Heart left ventricle (tissue), 13 donors: ENCODE results near the gene TMEM130.

Source experiments
- CTCF ChIP-seq, 12 donors: fragments of 200-600 bp; sonication (generic) in 4 of 12; IDR thresholded peaks; one replicate each; pipeline versions ENCODE4 v1.5.0 to v1.8.0; 2018 to 2022; ENCODE audit warnings: antibody characterized with exemption in 12 of 12, mild to moderate bottlenecking in 5 of 12
- POLR2A ChIP-seq, 2 donors: fragments of 450-650 bp; IDR thresholded peaks; one replicate each; pipeline ENCODE4 v1.6.1; 2017; ENCODE audit warnings: antibody characterized with exemption in 2 of 2, mild to moderate bottlenecking in 2 of 2, moderate library complexity in 2 of 2
- donor health status: ischemic (EF 13 %, LVEDD 7.1; RV severe dilation, severe dysfunction).
- donor health status: DM: no; HTN: yes; CAD: no.
- donor health status: DM: no; HTN: no; CAD: no.
- donor health status: ischemic (EF 25% LVEDD 6.9; RV normal size, moderate dysfunction).
- donor health status: ischemic (EF 25% LVEDD 5.7; RV mildly dilated, moderate dysfunction).
- donor health status: ischemic (EF 35%, LVEDD 5.7; RV mildly dilated, moderate dysfunction).
- donor health status: nonischemic (EF 11% LVEDD 7.7; RV severe dilation, severe dysfunction).
- donor health status: DM: yes; HTN: yes; CAD: no.
- donor health status: PGD.
- donor health status: ischemic (EF 29% LVEDD 5.4; RV normal size, mild dysfunction).
- donor health status: nonischemic (EF 23%, LVEDD 6.1; RV moderate dilation, normal function).

- TF ChIP-seq CTCF (IDR thresholded peaks at IDR 0.05) (no peak), POLR2A (IDR thresholded peaks at IDR 0.05) (no peak)
These were observed 3.0 kb downstream of the TMEM130 start for GRCh38 chr7:98866765-98867164.
